ENCODE results near the gene PITPNC1.
"Not testable (repeated sequence)": the region's sequence is repeated elsewhere in the genome, so short reads cannot be mapped to it uniquely, and the experiment has no call there.

Gene PITPNC1

GRCh38 chr17:67401106-67401505, 24.0 kb downstream of the PITPNC1 start:
- DNase-seq (ENCODE audit: low read depth): no peak

DNA sequence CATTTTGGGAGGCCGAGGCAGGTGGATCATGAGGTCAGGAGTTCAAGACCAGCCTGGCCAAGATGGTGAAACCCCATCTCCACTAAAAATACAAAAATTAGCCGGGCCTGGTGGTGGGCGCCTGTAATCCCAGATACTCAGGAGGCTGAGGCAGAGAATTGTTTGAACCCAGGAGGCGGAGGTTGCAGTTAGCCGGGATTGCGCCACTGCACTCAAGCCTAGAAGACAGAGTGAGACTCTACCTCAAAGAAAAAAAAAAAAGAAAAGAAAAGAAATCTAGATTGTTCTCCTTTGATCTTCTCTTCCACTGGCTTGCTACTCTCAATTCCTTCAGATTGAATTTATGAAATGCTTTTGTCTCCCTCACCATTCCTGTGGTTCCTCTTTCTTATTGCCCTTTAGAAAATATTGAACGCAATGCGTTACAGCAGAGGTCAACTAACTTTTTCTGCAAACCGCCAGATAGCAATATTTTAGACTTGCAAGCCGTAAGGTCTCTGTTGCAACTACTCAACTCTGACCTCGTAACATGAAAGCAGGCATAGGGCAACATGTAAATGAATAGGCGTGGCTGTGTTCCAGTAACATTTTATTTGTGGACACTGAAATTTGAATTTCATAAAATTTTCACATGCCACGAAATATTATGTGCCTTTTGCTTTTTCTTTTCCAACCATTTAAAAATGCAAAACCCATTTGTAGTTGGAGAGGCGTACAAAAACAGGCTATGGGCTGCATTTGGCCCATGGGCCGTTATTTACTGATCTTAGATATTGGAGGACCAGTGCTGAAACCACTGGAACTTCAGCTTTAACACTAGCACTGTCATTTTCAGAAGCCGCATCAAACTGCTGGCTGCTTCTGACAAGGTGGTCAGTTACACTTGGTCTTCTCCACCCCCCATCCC, 24.8 kb downstream of the PITPNC1 start:
- no peak for DNase-seq (ENCODE audit: low read depth)

GRCh38 chr17:67403065-67403464, 26.0 kb downstream of the PITPNC1 start:
- no peak for DNase-seq (ENCODE audit: low read depth)

- no peak for DNase-seq (ENCODE audit: low read depth)
Measured at GRCh38 chr17:67403483-67403882, 26.4 kb downstream of the PITPNC1 start.

DNA sequence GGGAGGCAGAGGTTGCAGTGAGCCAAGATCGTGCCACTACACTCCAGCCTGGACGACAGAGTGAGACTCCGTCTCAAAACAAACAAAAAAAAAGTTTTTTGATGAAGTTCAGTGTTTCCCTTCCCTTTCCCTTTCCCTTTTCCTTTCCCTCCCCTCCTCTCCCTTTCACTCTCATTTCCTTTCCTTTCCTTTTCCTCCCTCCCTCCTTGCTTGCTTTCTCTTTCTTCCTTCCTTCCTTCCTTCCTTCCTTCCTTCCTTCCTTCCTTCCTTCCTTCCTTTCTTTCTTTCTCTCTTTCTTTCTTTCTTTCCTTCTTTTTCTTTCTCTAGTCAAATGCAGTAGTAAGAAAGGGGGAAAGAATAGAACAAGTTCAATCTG, 31.4 kb downstream of the PITPNC1 start:
- not testable (repeated sequence) for DNase-seq (ENCODE audit: low read depth)

DNA sequence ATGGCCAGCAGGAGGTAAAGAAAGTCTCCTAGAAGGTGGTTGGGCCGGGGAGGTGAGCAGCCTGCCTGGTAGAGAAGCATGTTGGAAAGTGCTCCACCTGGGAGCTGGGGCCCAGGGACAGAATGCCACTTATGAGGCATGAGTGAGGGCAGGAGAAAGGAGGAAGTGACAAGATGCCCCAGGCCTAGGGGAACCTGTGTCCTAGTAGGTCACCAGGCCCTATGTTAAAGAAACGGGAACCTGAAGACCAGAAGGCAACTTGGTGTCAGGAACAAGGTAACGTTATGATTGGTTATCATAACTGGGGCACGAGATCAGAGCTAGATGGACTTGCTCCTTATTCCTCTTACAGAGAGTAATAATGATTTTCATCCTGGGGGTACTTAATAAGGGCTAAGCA, 34.3 kb downstream of the PITPNC1 start:
- DNase-seq (ENCODE audit: low read depth): no peak

GRCh38 chr17:67412032-67412431, 35.0 kb downstream of the PITPNC1 start:
- DNase-seq (ENCODE audit: low read depth): no peak

- no peak for DNase-seq (ENCODE audit: low read depth)
Measured at GRCh38 chr17:67412941-67413340, 35.9 kb downstream of the PITPNC1 start.

DNA sequence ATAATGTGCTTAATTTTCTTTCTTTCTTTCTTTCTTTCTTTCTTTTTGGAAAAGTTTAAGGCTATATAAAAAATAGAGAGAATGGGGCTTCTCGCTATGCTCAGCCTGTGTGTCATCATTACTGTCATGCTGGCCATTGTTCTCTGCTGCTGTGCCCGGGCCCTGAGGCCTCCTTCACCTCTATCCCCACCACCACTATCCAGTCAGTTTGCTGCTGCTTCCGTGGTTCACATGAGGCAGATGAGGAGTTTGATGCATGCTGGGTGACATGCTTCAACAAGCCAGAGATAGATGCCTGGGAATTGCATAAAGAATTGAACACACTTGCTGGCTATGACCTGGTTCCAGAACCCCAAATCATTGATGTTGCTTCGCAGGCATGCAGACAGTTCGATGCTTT, 36.3 kb downstream of the PITPNC1 start:
- DNase-seq (ENCODE audit: low read depth): no peak

DNA sequence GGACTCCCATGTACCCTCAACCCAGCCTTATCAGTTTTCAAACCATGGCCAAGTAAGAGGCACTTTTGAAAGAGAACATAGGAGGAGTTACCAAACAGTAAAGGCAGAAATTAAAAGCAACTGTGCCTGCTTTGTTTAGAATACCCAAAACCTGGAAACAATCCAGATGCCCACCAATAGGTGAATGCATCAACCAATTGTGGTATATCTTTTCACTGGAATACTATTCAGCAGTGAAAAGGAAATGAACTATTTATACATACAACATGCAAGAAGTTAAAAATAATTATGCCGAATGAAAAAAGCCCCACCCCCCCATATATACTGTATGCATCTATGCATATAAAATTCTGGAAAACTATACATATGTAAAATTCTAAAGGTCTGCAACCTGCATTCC, 37.0 kb downstream of the PITPNC1 start:
- DNase-seq (ENCODE audit: low read depth): no peak

- DNase-seq (ENCODE audit: low read depth): no peak
Measured at GRCh38 chr17:67414559-67414958, 37.5 kb downstream of the PITPNC1 start.

GRCh38 chr17:67415291-67415690, 38.2 kb downstream of the PITPNC1 start:
- no peak for DNase-seq (ENCODE audit: low read depth)

DNA sequence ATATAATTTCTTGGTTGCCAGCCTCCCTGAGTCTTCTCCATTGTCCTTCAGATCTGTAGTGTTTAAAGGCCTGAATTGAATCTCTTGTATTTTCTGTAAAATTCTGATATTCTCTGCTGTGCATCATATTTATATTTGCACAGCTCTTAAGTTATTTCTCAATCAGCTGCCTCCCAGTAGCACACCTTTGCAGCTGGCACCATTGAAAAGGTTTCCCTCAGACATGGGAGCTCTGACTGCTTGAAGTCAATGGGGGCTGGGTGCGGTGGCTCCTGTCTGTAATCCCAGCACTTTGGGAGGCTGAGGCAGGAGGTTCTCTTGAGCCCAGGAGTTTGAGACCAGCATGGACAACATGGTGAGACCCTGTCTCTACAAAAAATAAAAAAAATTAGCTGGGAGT, 40.4 kb downstream of the PITPNC1 start:
- DNase-seq (ENCODE audit: low read depth): no peak

GRCh38 chr17:67420994-67421393, 43.9 kb downstream of the PITPNC1 start:
- no peak for DNase-seq (ENCODE audit: low read depth)

DNA sequence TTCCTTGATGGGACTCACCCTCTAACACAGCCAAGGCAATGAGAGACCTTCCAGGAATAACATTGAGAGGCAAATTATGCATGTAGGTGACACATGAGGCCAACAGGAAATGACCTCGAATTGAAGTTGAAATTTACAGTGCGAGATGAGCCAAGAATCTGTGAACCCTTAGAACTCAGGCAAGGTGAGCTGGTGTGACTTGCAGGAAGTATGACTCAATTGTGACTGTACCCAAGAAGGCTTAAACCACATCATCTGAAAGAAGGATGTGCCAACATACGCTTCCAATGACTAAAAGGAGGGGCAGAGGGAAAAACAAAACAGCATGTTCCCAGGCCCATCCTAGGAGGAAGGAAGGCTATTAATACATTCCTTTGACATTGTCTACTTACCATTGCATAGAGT, 44.8 kb downstream of the PITPNC1 start:
- peak; percentile 76 for DNase-seq (ENCODE audit: low read depth)

DNA sequence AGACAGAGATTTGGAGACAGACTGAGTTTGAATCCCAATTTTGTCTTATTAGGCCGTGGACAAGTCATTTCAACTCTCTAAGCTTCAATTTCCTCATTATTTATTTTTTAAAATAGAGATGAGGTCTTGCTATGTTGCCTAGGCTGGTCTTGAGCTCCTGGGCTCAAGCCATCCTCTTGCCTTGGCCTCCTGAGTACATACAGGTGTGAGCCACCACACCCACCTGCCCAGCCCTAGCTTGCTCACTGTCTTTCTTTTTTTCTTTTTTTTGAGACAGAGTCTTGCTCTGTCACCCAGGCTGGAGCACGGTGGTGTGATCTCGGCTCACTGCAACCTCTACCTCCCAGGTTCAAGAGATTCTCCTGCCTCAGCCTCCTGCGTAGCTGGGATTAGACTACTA, 45.2 kb downstream of the PITPNC1 start:
- DNase-seq (ENCODE audit: low read depth): not testable (repeated sequence)

- no peak for DNase-seq (ENCODE audit: low read depth)
Measured at GRCh38 chr17:67422897-67423296, 45.8 kb downstream of the PITPNC1 start.

DNA sequence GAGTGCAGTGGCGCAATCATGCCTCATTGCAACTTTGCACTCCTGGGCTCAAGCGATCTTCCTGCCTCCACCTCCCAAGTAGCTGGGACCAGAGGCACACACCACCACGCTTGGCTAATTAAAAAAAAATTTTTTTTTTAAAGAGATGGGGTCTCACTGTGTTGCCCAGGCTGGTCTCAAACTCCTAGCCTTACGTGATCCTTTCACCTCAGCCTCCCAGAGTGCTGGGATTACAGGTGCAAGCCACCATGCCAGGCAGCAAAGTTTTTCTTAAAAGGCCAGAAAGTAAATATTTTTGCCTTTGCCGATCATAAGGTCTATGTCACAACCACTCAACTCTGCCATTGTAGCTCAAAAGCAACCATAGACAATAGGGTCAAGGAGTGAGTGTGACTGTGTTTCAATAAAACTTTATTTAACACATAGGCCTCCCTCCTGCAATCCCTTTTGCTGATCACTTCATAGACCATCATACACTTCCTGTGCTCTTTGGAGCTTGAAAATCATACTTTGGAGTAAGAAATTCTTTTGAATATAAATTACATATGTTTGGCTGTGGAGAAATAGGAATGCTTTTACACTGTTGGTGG, 48.6 kb downstream of the PITPNC1 start:
- DNase-seq (ENCODE audit: low read depth): no peak

- DNase-seq (ENCODE audit: low read depth): no peak
Measured at GRCh38 chr17:67427424-67427823, 50.3 kb downstream of the PITPNC1 start.

GRCh38 chr17:67430515-67430914, 53.4 kb downstream of the PITPNC1 start:
- not testable (repeated sequence) for DNase-seq (ENCODE audit: low read depth)

GRCh38 chr17:67431249-67432015, 54.4 kb downstream of the PITPNC1 start:
- DNase-seq (ENCODE audit: low read depth): peak; percentile 74

DNA sequence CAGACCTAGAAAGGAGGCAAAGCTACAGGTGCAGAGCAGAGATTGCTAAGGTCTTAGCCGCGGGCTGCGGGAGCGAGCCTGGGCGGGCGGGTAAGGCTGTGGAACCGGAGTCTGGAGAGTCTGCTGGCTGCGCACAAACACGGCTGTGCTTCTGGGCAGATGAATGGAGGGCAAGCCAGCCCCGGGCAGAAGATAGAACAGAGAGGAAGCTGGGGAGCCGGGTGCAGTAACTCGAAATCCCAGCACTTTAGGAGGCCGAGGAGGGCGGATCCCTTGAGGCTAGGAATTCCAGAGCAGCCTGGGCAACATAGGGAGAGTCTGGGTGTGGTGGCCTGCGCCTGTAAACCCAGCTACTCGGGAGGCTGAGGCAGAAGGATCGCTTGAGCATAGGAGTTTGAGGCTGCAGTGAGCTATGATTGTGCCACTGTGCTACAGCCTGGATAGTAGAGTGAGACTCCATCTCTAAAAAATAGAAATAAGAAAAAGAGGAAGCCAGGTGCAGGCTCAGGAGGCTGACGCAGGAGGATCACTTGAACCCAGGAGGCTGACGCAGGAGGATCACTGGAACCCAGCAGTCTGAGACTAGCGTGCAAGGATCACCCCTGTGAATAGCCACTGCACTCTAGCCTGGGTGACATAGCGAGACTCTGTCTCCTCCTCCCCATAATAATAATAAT, 56.3 kb downstream of the PITPNC1 start:
- DNase-seq (ENCODE audit: low read depth): no peak

All from fibroblast of gingiva (primary cell).